Regular cardiac myocyte (primary cell): ENCODE measurements around the gene PSMD2. TPM values are rescaled to one million over a fixed set of nuclear protein-coding genes. Genes with fewer than 3 reads are reported as not detected.

Experiments used
- total RNA-seq: library from RNA; depleted of rRNA; stranded (reverse); fragments of >200 nt; gene quantifications from 2 replicates; pipeline ENCODE4 v1.2.3, GENCODE V29; 2014

Gene PSMD2
- total RNA-seq: 485 and 1,347 TPM in 2 replicates

DNA sequence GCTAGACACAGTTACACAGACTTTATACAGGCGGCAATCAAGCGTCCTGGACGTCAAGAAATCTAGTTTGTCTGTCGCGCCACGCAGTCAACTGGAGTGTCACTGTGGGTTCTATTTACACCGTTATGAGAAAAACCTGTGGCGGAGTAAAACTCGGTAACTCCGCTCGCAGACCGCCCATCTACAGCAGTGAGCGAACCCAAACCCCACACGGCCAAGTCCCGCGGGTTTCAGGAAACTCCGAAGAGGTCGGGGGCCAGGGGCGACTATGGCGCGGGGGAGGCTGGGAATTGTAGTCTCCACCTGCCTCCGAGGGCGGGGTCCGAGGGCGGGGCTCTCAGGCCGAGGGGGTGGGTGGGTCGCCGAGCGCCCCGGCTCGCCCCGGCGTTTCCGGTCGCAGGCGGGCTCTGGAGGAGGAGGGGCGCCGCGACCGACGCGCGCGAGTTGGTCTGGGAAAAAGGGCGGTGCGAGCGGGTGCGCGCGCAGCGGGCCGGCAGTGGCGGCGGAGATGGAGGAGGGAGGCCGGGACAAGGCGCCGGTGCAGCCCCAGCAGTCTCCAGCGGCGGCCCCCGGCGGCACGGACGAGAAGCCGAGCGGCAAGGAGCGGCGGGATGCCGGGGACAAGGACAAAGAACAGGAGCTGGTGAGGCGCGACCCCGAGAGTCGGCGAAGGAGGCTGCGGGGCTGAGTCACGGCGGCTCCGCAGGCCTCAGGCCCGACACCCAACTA lies at the start of gene PSMD2:
PSMD2 (plus strand) TSS at position 483 of the 729 bp plus-strand sequence; CDS start at position 509, 26 bp downstream.

DNA sequence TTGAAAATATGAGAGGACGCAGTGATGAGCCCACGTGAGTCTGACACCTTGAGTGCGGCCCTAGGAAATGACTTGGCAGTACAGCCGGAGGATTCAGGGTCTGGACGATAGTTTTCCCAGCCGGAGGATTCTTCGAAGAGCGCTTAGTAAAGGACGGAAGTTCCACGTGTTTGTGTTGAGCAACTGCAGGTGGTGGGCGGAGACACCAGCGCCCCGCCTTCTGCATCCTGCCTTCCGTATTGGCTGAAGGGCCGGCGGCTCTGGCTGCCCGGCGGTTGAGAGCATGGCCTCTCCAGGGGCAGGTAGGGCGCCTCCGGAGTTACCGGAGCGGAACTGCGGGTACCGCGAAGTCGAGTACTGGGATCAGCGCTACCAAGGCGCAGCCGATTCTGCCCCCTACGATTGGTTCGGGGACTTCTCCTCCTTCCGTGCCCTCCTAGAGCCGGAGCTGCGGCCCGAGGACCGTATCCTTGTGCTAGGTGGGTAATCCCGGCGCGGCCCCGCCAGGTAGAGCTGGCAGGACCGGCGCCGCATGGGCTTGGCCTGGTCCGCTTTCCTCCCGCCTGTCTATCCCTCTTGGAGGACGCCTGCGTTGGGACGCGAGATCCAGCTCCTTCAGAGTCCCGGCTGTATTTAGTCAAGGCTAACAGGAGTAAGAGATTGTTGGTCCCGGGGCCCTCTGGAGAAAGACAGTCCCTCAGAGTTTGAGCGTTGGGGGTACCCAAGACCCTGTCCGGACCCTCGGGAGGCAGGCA lies 49.5 kb upstream of the PSMD2 start, which contains the start of gene EEF1AKMT4:
EEF1AKMT4 (plus strand) TSS at position 261 of the 755 bp plus-strand sequence; CDS start at position 284, 23 bp downstream.

DNA sequence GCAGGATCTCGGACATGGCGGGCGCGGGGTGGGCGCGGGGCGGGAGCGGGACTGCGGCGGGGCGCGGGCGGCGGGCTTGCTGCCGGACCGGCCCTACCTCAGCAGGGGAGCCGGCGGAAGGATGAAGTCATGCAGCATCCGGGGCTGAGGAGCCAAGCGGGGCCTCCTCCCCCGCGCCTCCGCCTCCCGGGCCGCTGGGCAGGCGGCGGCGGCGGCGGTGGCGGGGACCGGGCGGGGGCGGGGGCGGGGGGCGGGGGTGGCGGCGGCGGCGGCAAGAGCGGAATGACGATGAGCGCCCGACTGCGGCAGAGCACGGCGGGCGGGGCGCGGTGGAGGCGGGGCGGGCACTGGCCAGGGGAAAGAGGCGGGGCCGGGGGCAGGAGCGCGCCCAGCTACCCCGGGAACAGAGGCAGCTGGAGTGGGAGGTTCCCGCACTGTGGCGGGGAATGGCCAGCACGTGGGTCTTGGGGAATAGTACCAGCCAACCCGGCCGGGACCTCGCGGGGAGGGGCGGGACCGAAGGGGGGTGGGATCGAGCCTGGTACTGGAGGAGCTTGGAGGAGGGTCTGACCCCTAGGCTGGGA lies 37.7 kb upstream of the PSMD2 start, which contains the start of gene CAMK2N2:
CAMK2N2 (minus strand) TSS at position 284 of the 584 bp plus-strand sequence; CDS start at position 16, 268 bp downstream.

DNA sequence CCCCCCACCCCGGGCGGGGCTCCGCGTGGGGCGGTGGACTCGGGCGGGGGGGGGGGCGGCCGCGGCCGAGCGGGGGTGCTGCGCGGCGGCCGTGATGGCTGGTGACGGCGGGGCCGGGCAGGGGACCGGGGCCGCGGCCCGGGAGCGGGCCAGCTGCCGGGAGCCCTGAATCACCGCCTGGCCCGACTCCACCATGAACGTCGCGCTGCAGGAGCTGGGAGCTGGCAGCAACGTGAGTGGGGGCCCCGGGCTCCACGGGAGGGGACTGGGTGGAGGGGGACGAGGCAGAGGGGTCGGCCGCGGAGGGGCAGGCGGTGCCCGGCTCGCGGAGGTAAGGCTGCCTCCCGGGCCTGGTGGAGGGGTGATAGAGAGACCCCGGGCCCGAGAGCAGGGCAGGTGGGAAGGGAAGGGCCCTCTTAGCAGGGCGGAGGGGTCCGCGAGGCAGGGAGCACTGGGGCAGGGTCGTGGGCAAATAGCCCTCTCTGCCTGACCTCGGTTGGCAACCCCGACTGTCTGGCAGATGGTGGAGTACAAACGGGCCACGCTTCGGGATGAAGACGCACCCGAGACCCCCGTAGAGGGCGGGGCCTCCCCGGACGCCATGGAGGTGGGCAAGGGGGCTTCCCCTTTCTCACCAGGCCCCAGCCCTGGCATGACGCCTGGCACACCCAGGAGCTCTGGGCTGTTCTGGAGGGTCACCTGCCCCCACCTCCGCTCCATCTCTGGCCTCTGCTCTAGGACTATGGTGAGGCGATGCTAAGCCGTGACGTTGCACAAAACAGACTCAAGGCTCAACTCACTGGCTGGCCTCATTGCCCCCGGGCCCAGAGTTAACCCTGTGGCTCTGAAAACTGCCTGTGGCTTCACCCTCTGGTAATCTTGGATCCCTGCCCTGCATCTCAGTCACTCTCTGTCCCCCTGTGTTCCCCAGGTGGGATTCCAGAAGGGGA lies 22.8 kb upstream of the PSMD2 start, which contains the start of gene ECE2:
ECE2 (plus strand) TSS at position 62 of the 950 bp plus-strand sequence; CDS start at position 194, 132 bp downstream.

DNA sequence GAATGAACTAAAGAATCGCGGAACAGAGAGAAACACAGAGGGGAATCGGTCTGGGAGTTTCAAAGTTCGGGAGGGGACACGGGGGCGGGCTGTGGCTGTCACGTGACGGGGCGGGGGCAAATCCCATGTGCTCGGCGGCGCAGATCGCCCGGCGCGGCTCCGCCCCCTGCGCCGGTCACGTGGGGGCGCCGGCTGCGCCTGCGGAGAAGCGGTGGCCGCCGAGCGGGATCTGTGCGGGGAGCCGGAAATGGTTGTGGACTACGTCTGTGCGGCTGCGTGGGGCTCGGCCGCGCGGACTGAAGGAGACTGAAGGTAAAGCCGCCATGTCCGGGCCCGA lies 15.3 kb downstream of the PSMD2 start, which contains the start of gene EIF4G1:
EIF4G1 (plus strand) TSS at position 244 of the 337 bp plus-strand sequence. CDS start 1,191 bp downstream, outside the sequence.

DNA sequence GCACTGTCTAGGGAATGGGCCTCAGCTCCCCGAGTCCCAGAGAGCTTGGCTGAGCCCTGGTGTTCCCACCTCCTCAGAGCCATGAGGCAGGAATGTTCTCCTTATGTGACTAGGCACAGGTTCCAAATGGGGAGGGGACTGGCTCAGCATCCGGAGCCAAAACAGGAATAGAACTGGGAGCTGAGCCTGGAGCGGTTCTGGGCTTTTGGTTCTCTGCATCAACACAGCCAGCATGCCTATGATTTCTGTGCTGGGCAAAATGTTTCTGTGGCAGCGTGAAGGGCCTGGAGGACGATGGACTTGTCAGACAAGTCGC lies 38.3 kb downstream of the PSMD2 start, which contains the start of gene FAM131A:
FAM131A (plus strand) TSS at position 202 of the 316 bp plus-strand sequence; CDS start at position 233, 31 bp downstream.

Other genes starting within 250 kb of the PSMD2 start
- not detected in 2 replicates for gene HTR3C, start 246.2 kb upstream of the PSMD2 start, total RNA-seq
- gene HTR3E, start 202.2 kb upstream of the PSMD2 start, total RNA-seq: not detected in 2 replicates
- 29.3 and 39.1 TPM in 2 replicates for gene EIF2B5, start 163.9 kb upstream of the PSMD2 start, total RNA-seq
- gene DVL3, start 143.9 kb upstream of the PSMD2 start, total RNA-seq: 35.2 and 37.0 TPM in 2 replicates
- gene AP2M1, start 124.4 kb upstream of the PSMD2 start, total RNA-seq: 384 and 533 TPM in 2 replicates
- 55.2 and 81.5 TPM in 2 replicates for gene ABCF3, start 113.0 kb upstream of the PSMD2 start, total RNA-seq
- gene VWA5B2, start 69.7 kb upstream of the PSMD2 start, total RNA-seq: not detected in 2 replicates
- gene ALG3, start 50.3 kb upstream of the PSMD2 start, total RNA-seq: 39.1 and 39.5 TPM in 2 replicates
- 3.4 and 6.9 TPM in 2 replicates for gene EEF1AKMT4, start 49.6 kb upstream of the PSMD2 start, total RNA-seq
- not detected in 2 replicates for gene CAMK2N2, start 37.7 kb upstream of the PSMD2 start, total RNA-seq
- not detected in 2 replicates for gene ECE2, start 23.2 kb upstream of the PSMD2 start, total RNA-seq
- gene EIF4G1, start 15.4 kb downstream of the PSMD2 start, total RNA-seq: 179 and 389 TPM in 2 replicates
- gene FAM131A, start 38.4 kb downstream of the PSMD2 start, total RNA-seq: 22.0 and 24.5 TPM in 2 replicates
- 1.7 and 3.3 TPM in 2 replicates for gene CLCN2, start 62.4 kb downstream of the PSMD2 start, total RNA-seq
- 102 and 146 TPM in 2 replicates for gene POLR2H, start 62.5 kb downstream of the PSMD2 start, total RNA-seq
- under 0.01 and 0.28 TPM in 2 replicates for gene THPO, start 79.0 kb downstream of the PSMD2 start, total RNA-seq
- gene CHRD, start 80.8 kb downstream of the PSMD2 start, total RNA-seq: 0.96 and 3.1 TPM in 2 replicates